ENCODE measurements around the gene AGT. TPM values are rescaled to one million over a fixed set of nuclear protein-coding genes. Genes with fewer than 3 reads are reported as not detected.

AGT gene
- total and polyA plus RNA-seq, 2 experiments from 2014 or later: 0.11 TPM; not detected in 1

- H3K4me1 Mint-ChIP-seq: no peaks in the 10 kb centered on the region
These were observed 44.4 kb downstream of the AGT start for GRCh38 chr1:230669543-230669942.

More at GRCh38 chr1:230669543-230669942, 44.4 kb downstream of the AGT start:
- Mint-ChIP-seq H3K9me3 (no peaks in the 10 kb centered on the region), H3K4me3 (no peak overlapping the region), H3K36me3 (ENCODE audit: low read depth) (peaks cover 43% of the 10 kb centered on the region), H3K27me3 (ENCODE audit: insufficient read depth, low read depth, poor library complexity) (peaks cover 3% of the 10 kb centered on the region), H3K27ac (no peak overlapping the region)
- Histone ChIP-seq H4K20me1 (replicated peaks; ENCODE audit: insufficient read depth) (no peaks in the 10 kb centered on the region), H3K4me1 (ENCODE audit: insufficient read depth) (no peaks in the 10 kb centered on the region), H3K36me3 (ENCODE audit: insufficient read depth) (peaks cover 27% of the 10 kb centered on the region), H3K9me2 (ENCODE audit: insufficient read depth) (no peaks in the 10 kb centered on the region), H3K27ac (ENCODE audit: low read depth) (no peak overlapping the region), H3K27me3 (ENCODE audit: insufficient read depth) (no peaks in the 10 kb centered on the region), H3K4me3 (no peak overlapping the region), H2AFZ (no peak overlapping the region), H3K79me2 (replicated peaks; ENCODE audit: insufficient read depth) (no peaks in the 10 kb centered on the region), H3K4me2 (no peak overlapping the region), H3F3A (replicated peaks; ENCODE audit: low read depth) (no peaks in the 10 kb centered on the region)
- DNase-seq (ENCODE audit: low spot score) (no peak), ATAC-seq (no peak)
- no peak for TF ChIP-seq ZNF462 (CRISPR knock-in tag; IDR thresholded peaks at IDR 0.05)
- TF ChIP-seq EZH2 (IDR thresholded peaks at IDR 0.05; ENCODE audit: low read depth, unreplicated experiment): no peak
- no peak for TF ChIP-seq REST (IDR thresholded peaks at IDR 0.05; ENCODE audit: unreplicated experiment)
- no peak for TF ChIP-seq JUNB (IDR thresholded peaks at IDR 0.05; ENCODE audit: unreplicated experiment)
- no peak for TF ChIP-seq CREB1 (CRISPR knock-in tag; IDR thresholded peaks at IDR 0.05; ENCODE audit: low read depth)
- no peak for TF ChIP-seq EZH2phosphoT487 (IDR thresholded peaks at IDR 0.05; ENCODE audit: unreplicated experiment)
- no peak for TF ChIP-seq ZNF114 (CRISPR knock-in tag; IDR thresholded peaks at IDR 0.05)
- no peak for TF ChIP-seq STAT1 (IDR thresholded peaks at IDR 0.05; ENCODE audit: unreplicated experiment)
- TF ChIP-seq POLR2AphosphoS5 (IDR thresholded peaks at IDR 0.05; ENCODE audit: low read depth): no peak
- no peak for TF ChIP-seq NANOG (IDR thresholded peaks at IDR 0.05; ENCODE audit: borderline replicate concordance)
- TF ChIP-seq ZNF331 (CRISPR knock-in tag; IDR thresholded peaks at IDR 0.05; ENCODE audit: low read depth): no peak
- no peak for TF ChIP-seq CTCF (conservative IDR thresholded peaks at IDR 0.05; ENCODE audit: low read depth in 2 of 2)
- TF ChIP-seq ETS1 (IDR thresholded peaks at IDR 0.05): no peak
